Measurements from ENCODE around the gene UBA1. TPM values are rescaled to one million over a fixed set of nuclear protein-coding genes. Genes with fewer than 3 reads are reported as not detected.
A peak's percentile ranks its signal among the peaks of the same experiment; 100 is the strongest.

The UBA1 gene
- total RNA-seq, 1 donor: 214 TPM

- peak; percentile 70 for TF ChIP-seq CTCF (IDR thresholded peaks at IDR 0.05; ENCODE audit: insufficient read depth, low read length)
- peak; percentile 94 for DNase-seq (ENCODE audit: low read depth)
- no peak overlapping the region for H3K4me3 ChIP-seq (ENCODE audit: low read depth, low read length)
Measured at GRCh38 chrX:47200385-47201150, 6.9 kb downstream of the UBA1 start.

GRCh38 chrX:47201345-47201944 lies 7.8 kb downstream of the UBA1 start:
- no peak for DNase-seq (ENCODE audit: low read depth)
- H3K4me3 ChIP-seq (ENCODE audit: low read depth, low read length): no peak overlapping the region
- no peak for TF ChIP-seq CTCF (IDR thresholded peaks at IDR 0.05; ENCODE audit: insufficient read depth, low read length)

GRCh38 chrX:47202316-47202715 lies 8.7 kb downstream of the UBA1 start:
- TF ChIP-seq CTCF (IDR thresholded peaks at IDR 0.05; ENCODE audit: insufficient read depth, low read length): no peak
- no peak overlapping the region for H3K4me3 ChIP-seq (ENCODE audit: low read depth, low read length)
- DNase-seq (ENCODE audit: low read depth): no peak

- no peak overlapping the region for H3K4me3 ChIP-seq (ENCODE audit: low read depth, low read length)
- no peak for TF ChIP-seq CTCF (IDR thresholded peaks at IDR 0.05; ENCODE audit: insufficient read depth, low read length)
- no peak for DNase-seq (ENCODE audit: low read depth)
Measured at GRCh38 chrX:47202877-47203276, 9.2 kb downstream of the UBA1 start.

- TF ChIP-seq CTCF (IDR thresholded peaks at IDR 0.05; ENCODE audit: insufficient read depth, low read length): no peak
- DNase-seq (ENCODE audit: low read depth): no peak
- no peak overlapping the region for H3K4me3 ChIP-seq (ENCODE audit: low read depth, low read length)
Measured at GRCh38 chrX:47204970-47205369, 11.3 kb downstream of the UBA1 start.

- DNase-seq (ENCODE audit: low read depth): no peak
- no peak overlapping the region for H3K4me3 ChIP-seq (ENCODE audit: low read depth, low read length)
- TF ChIP-seq CTCF (IDR thresholded peaks at IDR 0.05; ENCODE audit: insufficient read depth, low read length): no peak
Measured at GRCh38 chrX:47206316-47206715, 12.7 kb downstream of the UBA1 start.
